ENCODE measurements around the gene ZDHHC24. TPM values are rescaled to one million over a fixed set of nuclear protein-coding genes. Genes with fewer than 3 reads are reported as not detected.
"Not testable (repeated sequence)": the region's sequence is repeated elsewhere in the genome, so short reads cannot be mapped to it uniquely, and the experiment has no call there.

Gene ZDHHC24
- total RNA-seq, 2 experiments from 2014 or later: 11.9 to 35.1 TPM

- no peak for DNase-seq (ENCODE audit: low spot score)
- no TSS peak for BruUV-seq (replicated peaks)
- no peak overlapping the region for H3K4me2 ChIP-seq (ENCODE audit: low read length)
- H3K36me3 ChIP-seq (ENCODE audit: insufficient read depth, low read length): peaks cover 13% of the 10 kb centered on the region
- peaks cover 9% of the 10 kb centered on the region; the same call in 1 of the 2 replicates for H3K79me2 ChIP-seq (ENCODE audit: insufficient read depth, low read depth, low read length)
- no peak for TF ChIP-seq EZH2phosphoT487 (IDR thresholded peaks at IDR 0.05; ENCODE audit: borderline replicate concordance, low read depth, low read length)
- H4K20me1 ChIP-seq (ENCODE audit: insufficient read depth, low read length): no peaks in the 10 kb centered on the region
- H3K4me3 ChIP-seq (ENCODE audit: low read depth, low read length, poor library complexity, severe bottlenecking): no peak overlapping the region
- ChIA-PET CTCF (ENCODE audit: unreplicated experiment) (no interaction called here), POLR2A (interaction anchor here (0.6 kb wide), 1 partner anchor 131 kb away, joined by 3 read pairs; no protein-coding TSS in a partner anchor)
- H3K4me1 ChIP-seq (ENCODE audit: insufficient read depth, low read length, poor library complexity, severe bottlenecking): peaks cover 33% of the 10 kb centered on the region
- intact Hi-C loops (cut with micrococcal nuclease; ENCODE audit: unreplicated experiment): loop anchor here (5.0 kb wide), 1 partner anchor 75 kb away; the partner anchor contains the start of gene RBM14
- no peaks in the 10 kb centered on the region for H3K9me3 ChIP-seq (ENCODE audit: low read length)
- no peaks in the 10 kb centered on the region for H3K9me2 ChIP-seq (ENCODE audit: insufficient read depth, low read length)
- no peak overlapping the region for H3K27ac ChIP-seq (ENCODE audit: low read depth, low read length, poor library complexity, severe bottlenecking)
- H2AFZ ChIP-seq (ENCODE audit: low read length): no peak overlapping the region
Observed at GRCh38 chr11:66542362-66542761, 3.5 kb downstream of the ZDHHC24 start.

- no peak for DNase-seq (ENCODE audit: low spot score)
- Histone ChIP-seq H3K79me2 (ENCODE audit: insufficient read depth, low read depth, low read length) (peaks cover 9% of the 10 kb centered on the region; the same call in 1 of the 2 replicates), H2AFZ (ENCODE audit: low read length) (no peak overlapping the region), H3K9me2 (ENCODE audit: insufficient read depth, low read length) (no peaks in the 10 kb centered on the region), H3K4me2 (ENCODE audit: low read length) (no peak overlapping the region), H3K9me3 (ENCODE audit: low read length) (no peaks in the 10 kb centered on the region), H3K27ac (ENCODE audit: low read depth, low read length, poor library complexity, severe bottlenecking) (no peak overlapping the region), H4K20me1 (ENCODE audit: insufficient read depth, low read length) (no peaks in the 10 kb centered on the region), H3K4me3 (ENCODE audit: low read depth, low read length, poor library complexity, severe bottlenecking) (no peak overlapping the region), H3K4me1 (ENCODE audit: insufficient read depth, low read length, poor library complexity, severe bottlenecking) (peaks cover 30% of the 10 kb centered on the region), H3K36me3 (ENCODE audit: insufficient read depth, low read length) (peaks cover 13% of the 10 kb centered on the region)
- ChIA-PET CTCF (ENCODE audit: unreplicated experiment) (no interaction called here), POLR2A (interaction anchor here (0.6 kb wide), 1 partner anchor 131 kb away, joined by 3 read pairs; no protein-coding TSS in a partner anchor)
- intact Hi-C loops (cut with micrococcal nuclease; ENCODE audit: unreplicated experiment): loop anchor here (5.0 kb wide), 1 partner anchor 75 kb away; the partner anchor contains the start of gene RBM14
- BruUV-seq (replicated peaks): no TSS peak
- no peak for TF ChIP-seq CTCF (conservative IDR thresholded peaks at IDR 0.05; ENCODE audit: low read length)
- no peak for TF ChIP-seq EZH2phosphoT487 (IDR thresholded peaks at IDR 0.05; ENCODE audit: borderline replicate concordance, low read depth, low read length)
Observed at GRCh38 chr11:66541892-66542291, 4.0 kb downstream of the ZDHHC24 start.

GRCh38 chr11:66540598-66540997, 5.2 kb downstream of the ZDHHC24 start:
- not testable (repeated sequence) for H3K9me2 ChIP-seq (ENCODE audit: insufficient read depth, low read length)

More at GRCh38 chr11:66540598-66540997, 5.2 kb downstream of the ZDHHC24 start:
- Histone ChIP-seq H3K4me1 (ENCODE audit: insufficient read depth, low read length, poor library complexity, severe bottlenecking) (peaks cover 22% of the 10 kb centered on the region), H3K36me3 (ENCODE audit: insufficient read depth, low read length) (peaks cover 20% of the 10 kb centered on the region)
- H3K4me2 ChIP-seq (ENCODE audit: low read length); H3K9me3 ChIP-seq (ENCODE audit: low read length); H3K4me3 ChIP-seq (ENCODE audit: low read depth, low read length, poor library complexity, severe bottlenecking); H3K27ac ChIP-seq (ENCODE audit: low read depth, low read length, poor library complexity, severe bottlenecking); BruUV-seq (replicated peaks); H4K20me1 ChIP-seq (ENCODE audit: insufficient read depth, low read length); DNase-seq (ENCODE audit: low spot score); CTCF ChIA-PET (ENCODE audit: unreplicated experiment); H2AFZ ChIP-seq (ENCODE audit: low read length); H3K79me2 ChIP-seq (ENCODE audit: insufficient read depth, low read depth, low read length): not testable (repeated sequence)
- POLR2A ChIA-PET: interaction anchor here (0.7 kb wide), 1 partner anchor 133 kb away, joined by 3 read pairs; no protein-coding TSS in a partner anchor
- intact Hi-C loops (cut with micrococcal nuclease; ENCODE audit: unreplicated experiment): loop anchor here (5.0 kb wide), 1 partner anchor 77 kb away; the partner anchor contains the start of gene RBM14

All from OCI-LY7 (cell line).